GM21786 (cell line): ENCODE results near the gene CHN1.
A peak's percentile ranks its signal among the peaks of the same experiment; 100 is the strongest.

Experiments used
- ATAC-seq: cut with Tn5 transposase; IDR thresholded peaks from one replicate; pipeline ENCODE4 v1.9.1; 2021; ENCODE audit not compliant: unreplicated experiment

CHN1 gene

GRCh38 chr2:175004980-175005732 is at the start of gene CHN1:
TSS of gene CHN1 (minus strand) at chr2:175005381. CDS start at chr2:175004912, 469 bp downstream.
- ATAC-seq: peak; percentile 62

- no peak for ATAC-seq
Measured at GRCh38 chr2:175054340-175054739, 49.2 kb upstream of the CHN1 start.

GRCh38 chr2:175049661-175050060 is 44.5 kb upstream of the CHN1 start:
- no peak for ATAC-seq

- ATAC-seq: no peak
Measured at GRCh38 chr2:175048275-175048674, 43.1 kb upstream of the CHN1 start.

- no peak for ATAC-seq
Measured at GRCh38 chr2:175039490-175039889, 34.3 kb upstream of the CHN1 start.

GRCh38 chr2:175039031-175039430 is 33.9 kb upstream of the CHN1 start:
- ATAC-seq: no peak

- ATAC-seq: no peak
Measured at GRCh38 chr2:175037941-175038340, 32.8 kb upstream of the CHN1 start.

- peak; percentile 70 for ATAC-seq
Measured at GRCh38 chr2:175036582-175037018, 31.4 kb upstream of the CHN1 start.

- no peak for ATAC-seq
Measured at GRCh38 chr2:175035806-175036205, 30.6 kb upstream of the CHN1 start.

GRCh38 chr2:175034716-175035115 is 29.5 kb upstream of the CHN1 start:
- no peak for ATAC-seq

GRCh38 chr2:175030380-175031271 is 25.4 kb upstream of the CHN1 start:
- no peak for ATAC-seq

- ATAC-seq: no peak
Measured at GRCh38 chr2:175027755-175028154, 22.6 kb upstream of the CHN1 start.

GRCh38 chr2:175026385-175026784 is 21.2 kb upstream of the CHN1 start:
- no peak for ATAC-seq

- ATAC-seq: no peak
Measured at GRCh38 chr2:175025946-175026345, 20.8 kb upstream of the CHN1 start.

GRCh38 chr2:175025233-175025632 is 20.1 kb upstream of the CHN1 start:
- no peak for ATAC-seq

- no peak for ATAC-seq
Measured at GRCh38 chr2:175022923-175023322, 17.7 kb upstream of the CHN1 start.

GRCh38 chr2:175019566-175020327 is 14.6 kb upstream of the CHN1 start:
- ATAC-seq: no peak

- ATAC-seq: no peak
Measured at GRCh38 chr2:175017618-175018414, 12.6 kb upstream of the CHN1 start.

- ATAC-seq: no peak
Measured at GRCh38 chr2:175015340-175015739, 10.2 kb upstream of the CHN1 start.

GRCh38 chr2:175012516-175012915 is 7.3 kb upstream of the CHN1 start:
- ATAC-seq: no peak
